Measurements from ENCODE around the gene PEA15. TPM values are rescaled to one million over a fixed set of nuclear protein-coding genes. Genes with fewer than 3 reads are reported as not detected.

PEA15 gene
- total and polyA plus RNA-seq, 2 of the 8 experiments (the other 6 are each of a cell fraction or from before 2014, with no cell fraction given): 71.3 to 75.1 TPM

- FAIRE-seq (no peak), DNase-seq (ENCODE audit: low read depth in 1 of 2, low spot score in 2 of 2) (no peak)
- H2AFZ ChIP-seq (ENCODE audit: low read length): no peak overlapping the region
- ChIA-PET POLR2A (ENCODE audit: partially characterized antibody) (interaction anchor here (1.2 to 3.7 kb wide), 3 partner anchors 10 to 31 kb away, joined by 3 to 37 read pairs (median 9); partner anchors contain the start of gene DCAF8), CTCF (ENCODE audit: partially characterized antibody) (interaction anchor here (0.7 to 6.1 kb wide), 26 partner anchors 10 to 166 kb away, joined by 3 to 73 read pairs (median 12); partner anchors contain the start of genes CASQ1 and IGSF8)
- H3K36me3 ChIP-seq (ENCODE audit: control insufficient read depth in 2 of 4, insufficient read depth in 4 of 4, low read length in 3 of 4): peaks cover 0 to 10% (median 0%) of the 10 kb centered on the region in 4 experiments; a peak in 2 of 8 replicates
- peaks cover 0 to 74% of the 10 kb centered on the region in 2 experiments; a peak in 2 of 4 replicates for H3K79me2 ChIP-seq (ENCODE audit: control insufficient read depth in 1 of 2, insufficient read depth in 2 of 2, low read length in 2 of 2)
- no peak overlapping the region for H4K8ac ChIP-seq (ENCODE audit: extremely low read depth, insufficient read depth, low read length)
- no peak overlapping the region for H4K91ac ChIP-seq (replicated peaks; ENCODE audit: insufficient read length, low read length)
- no peak overlapping the region for H3K23ac ChIP-seq (ENCODE audit: insufficient read length)
- no peak overlapping the region for H2BK12ac ChIP-seq (ENCODE audit: low read depth, low read length)
- no peak overlapping the region for H3K9ac ChIP-seq (replicated peaks in 1 of 4; ENCODE audit: extremely low read depth in 1 of 4, low read depth in 3 of 4, low read length in 3 of 4)
- H3K4ac ChIP-seq (replicated peaks; ENCODE audit: insufficient read length, low read depth, low read length): no peak overlapping the region
- H2BK20ac ChIP-seq (ENCODE audit: low read length): no peak overlapping the region
- H4K5ac ChIP-seq (ENCODE audit: insufficient read length, low read depth, low read length): no peak overlapping the region
- H3K23me2 ChIP-seq (ENCODE audit: low read depth, low read length): no peaks in the 10 kb centered on the region
- no peak overlapping the region for H3K14ac ChIP-seq (ENCODE audit: insufficient read length)
- H3K4me2 ChIP-seq (ENCODE audit: insufficient read depth in 1 of 2, low read depth in 2 of 2, low read length in 2 of 2): no peak overlapping the region
- no peak overlapping the region for H2BK120ac ChIP-seq (replicated peaks; ENCODE audit: low read depth, low read length)
- H3K9me3 ChIP-seq (ENCODE audit: insufficient read depth in 2 of 2, low read depth in 1 of 2, low read length in 1 of 2): no peaks in the 10 kb centered on the region
- H3K27me3 ChIP-seq (replicated peaks in 1 of 4; ENCODE audit: control insufficient read depth in 3 of 4, extremely low read depth in 1 of 4, insufficient read depth in 3 of 4, low read length in 3 of 4): no peaks in the 10 kb centered on the region
- no peak overlapping the region for H3K4me3 ChIP-seq (ENCODE audit: extremely low read depth in 1 of 4, insufficient read depth in 2 of 4, low read depth in 3 of 4, low read length in 4 of 4)
- no peak overlapping the region for H3K27ac ChIP-seq (ENCODE audit: low read depth, low read length)
- no peak overlapping the region for H3K56ac ChIP-seq (replicated peaks; ENCODE audit: insufficient read length, low read depth, low read length)
- H3K18ac ChIP-seq (ENCODE audit: extremely low read depth, low read length): no peak overlapping the region
- no peak overlapping the region for H2AK5ac ChIP-seq (ENCODE audit: low read depth, low read length)
- peaks cover 2 to 5% of the 10 kb centered on the region in 2 experiments for H4K20me1 ChIP-seq (replicated peaks in 1 of 2; ENCODE audit: control insufficient read depth in 1 of 2, insufficient read depth in 2 of 2, low read length in 2 of 2)
- no peak overlapping the region for H2BK15ac ChIP-seq (ENCODE audit: low read length)
- H2BK5ac ChIP-seq (ENCODE audit: low read depth, low read length): no peak overlapping the region
- H3K79me1 ChIP-seq (ENCODE audit: low read depth, low read length): peaks cover 4% of the 10 kb centered on the region
- H3K4me1 ChIP-seq (replicated peaks in 1 of 4; ENCODE audit: control insufficient read depth in 3 of 4, insufficient read depth in 4 of 4, low read length in 3 of 4): no peaks in the 10 kb centered on the region; a peak in 1 of 7 replicates
- no peak for TF ChIP-seq CEBPB (IDR thresholded peaks at IDR 0.05; ENCODE audit: low read depth, low read length)
- TF ChIP-seq ATF2 (IDR thresholded peaks at IDR 0.05; ENCODE audit: low read length): no peak
- TF ChIP-seq RXRA (IDR thresholded peaks at IDR 0.05; ENCODE audit: insufficient read depth, low read depth, low read length): no peak
- no peak for TF ChIP-seq ASH2L (IDR thresholded peaks at IDR 0.05; ENCODE audit: low read length)
- TF ChIP-seq POLR2AphosphoS5 (IDR thresholded peaks at IDR 0.05; ENCODE audit: low read depth, low read length): no peak
- no peak for TF ChIP-seq KDM1A (IDR thresholded peaks at IDR 0.05; ENCODE audit: borderline replicate concordance, low read length)
- no peak for TF ChIP-seq SP2 (IDR thresholded peaks at IDR 0.05; ENCODE audit: low read length)
- no peak for TF ChIP-seq BACH1 (IDR thresholded peaks at IDR 0.05; ENCODE audit: low read length)
- no peak for TF ChIP-seq GABPA (IDR thresholded peaks at IDR 0.05; ENCODE audit: borderline replicate concordance, insufficient read depth, low read length)
- TF ChIP-seq SP1 (IDR thresholded peaks at IDR 0.05; ENCODE audit: low read depth, low read length): no peak
- TF ChIP-seq RFX5 (IDR thresholded peaks at IDR 0.05; ENCODE audit: borderline replicate concordance, low read depth, low read length): no peak
- TF ChIP-seq MAX (IDR thresholded peaks at IDR 0.05): no peak
- TF ChIP-seq SIX5 (IDR thresholded peaks at IDR 0.05; ENCODE audit: low read depth, low read length): no peak
- no peak for TF ChIP-seq SP4 (IDR thresholded peaks at IDR 0.05; ENCODE audit: low read length)
- no peak for TF ChIP-seq EGR1 (IDR thresholded peaks at IDR 0.05; ENCODE audit: borderline replicate concordance, low read depth, low read length)
Observed at GRCh38 chr1:160251011-160251410, 45.8 kb downstream of the PEA15 start.
